ENCODE results near the gene APOL2.

Gene APOL2

DNA sequence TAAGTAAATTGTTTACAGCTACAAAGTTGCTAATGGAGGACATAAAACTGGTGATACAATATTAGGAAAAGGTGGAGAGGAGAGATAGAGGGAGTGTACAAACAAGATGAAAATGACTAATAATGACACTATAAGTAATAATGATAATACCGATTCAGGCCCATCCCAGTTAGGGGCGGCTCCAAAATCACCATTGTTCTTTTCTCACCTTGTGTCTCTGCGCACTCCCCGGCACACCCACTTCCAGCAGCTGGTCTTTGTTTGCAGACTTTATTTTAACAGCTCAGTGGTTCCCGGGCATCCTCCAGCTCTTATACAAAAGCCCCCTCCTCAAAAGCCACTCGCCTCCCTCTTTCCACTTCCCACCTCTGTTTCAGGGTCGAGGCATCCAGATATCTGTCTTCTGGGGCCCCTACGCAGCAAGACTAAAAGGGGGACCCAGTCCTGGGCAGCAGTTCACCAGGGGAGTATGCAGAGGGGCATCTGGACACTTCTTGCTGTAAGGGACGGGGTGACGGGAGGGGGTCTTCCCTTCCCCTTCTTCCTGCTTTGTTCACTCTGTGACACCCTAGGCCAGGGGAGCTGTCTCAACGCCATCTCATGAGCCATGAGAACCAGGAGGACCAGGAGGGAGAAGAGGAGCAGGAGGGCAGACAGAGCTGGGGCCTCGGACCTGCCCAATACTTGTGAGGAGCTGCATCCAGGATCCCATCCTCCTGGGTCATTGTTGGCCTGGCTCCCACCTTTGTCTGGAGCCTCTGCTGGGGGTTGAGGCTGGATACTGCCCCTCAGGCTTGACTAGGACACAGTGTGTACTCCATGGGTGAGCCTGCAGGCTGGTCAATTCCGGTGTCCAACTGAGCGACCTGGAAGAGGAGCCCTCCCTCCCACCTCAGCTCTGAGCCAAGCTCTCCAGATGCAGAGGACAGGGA is 2.7 kb downstream of the APOL2 start:
- no peak overlapping the region for H3K27ac ChIP-seq (ENCODE audit: low read depth, low read length, poor library complexity, severe bottlenecking)
- no peaks in the 10 kb centered on the region for H3K9me2 ChIP-seq (ENCODE audit: low read depth, low read length)
- peak overlapping the region; percentile 98 for H3K4me3 ChIP-seq (ENCODE audit: low read depth, low read length, poor library complexity, severe bottlenecking)
- peaks cover 35% of the 10 kb centered on the region for H3K4me1 ChIP-seq (ENCODE audit: insufficient read depth, low read length, severe bottlenecking)
- no peaks in the 10 kb centered on the region for H3K9me3 ChIP-seq (ENCODE audit: low read length)
- H3K36me3 ChIP-seq (ENCODE audit: insufficient read depth, low read length): peaks cover 39% of the 10 kb centered on the region
- no peaks in the 10 kb centered on the region for H3F3A ChIP-seq (ENCODE audit: insufficient read depth, low read length)
- H3K9ac ChIP-seq (ENCODE audit: low read length): peak overlapping the region; percentile 97; the same call in 1 of the 2 replicates
- H4K20me1 ChIP-seq (ENCODE audit: insufficient read depth, low read length): no peaks in the 10 kb centered on the region
- no peaks in the 10 kb centered on the region for H3K27me3 ChIP-seq (ENCODE audit: insufficient read depth, low read length)
- peak overlapping the region; percentile 97; the same call in 1 of the 2 replicates for H3K4me2 ChIP-seq (ENCODE audit: low read length)
- H2AFZ ChIP-seq (ENCODE audit: low read length): no peak overlapping the region
- no peak for TF ChIP-seq EZH2 (IDR thresholded peaks at IDR 0.05; ENCODE audit: borderline replicate concordance, low read length)
- no peak for TF ChIP-seq CTCF (IDR thresholded peaks at IDR 0.05; ENCODE audit: low read length)
- H3K79me2 ChIP-seq (ENCODE audit: insufficient read depth, low read length): peaks cover 12% of the 10 kb centered on the region; the same call in 1 of the 2 replicates

DNA sequence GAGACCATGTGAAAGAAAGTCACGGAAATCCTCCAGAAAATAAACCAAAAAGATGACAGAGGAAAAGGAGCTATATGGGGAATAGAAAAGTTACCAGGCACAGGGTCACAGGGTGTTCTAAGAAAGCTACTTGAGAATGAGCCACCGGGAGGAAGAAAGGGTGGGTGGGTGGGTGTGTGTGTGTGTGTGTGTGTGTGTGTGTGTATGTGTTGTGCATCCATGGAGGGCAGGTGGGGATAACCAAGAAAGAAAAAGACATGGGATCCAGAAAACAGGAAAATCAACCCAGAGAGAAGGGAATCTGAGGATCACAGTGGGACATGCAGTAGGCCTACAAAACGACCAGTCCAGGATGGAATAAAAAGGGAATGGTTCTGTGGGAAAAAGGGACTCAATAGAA is 3.7 kb downstream of the APOL2 start:
- no peak overlapping the region for H3K27ac ChIP-seq (ENCODE audit: low read depth, low read length, poor library complexity, severe bottlenecking)
- TF ChIP-seq EZH2 (IDR thresholded peaks at IDR 0.05; ENCODE audit: borderline replicate concordance, low read length): no peak
- H3K4me2 ChIP-seq (ENCODE audit: low read length): no peak overlapping the region
- H3K9me2 ChIP-seq (ENCODE audit: low read depth, low read length): no peaks in the 10 kb centered on the region
- H3K9me3 ChIP-seq (ENCODE audit: low read length): no peaks in the 10 kb centered on the region
- H3K9ac ChIP-seq (ENCODE audit: low read length): no peak overlapping the region
- H4K20me1 ChIP-seq (ENCODE audit: insufficient read depth, low read length): no peaks in the 10 kb centered on the region
- peaks cover 12% of the 10 kb centered on the region; the same call in 1 of the 2 replicates for H3K79me2 ChIP-seq (ENCODE audit: insufficient read depth, low read length)
- no peak overlapping the region for H3K4me3 ChIP-seq (ENCODE audit: low read depth, low read length, poor library complexity, severe bottlenecking)
- H3F3A ChIP-seq (ENCODE audit: insufficient read depth, low read length): no peaks in the 10 kb centered on the region
- H3K36me3 ChIP-seq (ENCODE audit: insufficient read depth, low read length): peaks cover 49% of the 10 kb centered on the region
- peaks cover 35% of the 10 kb centered on the region for H3K4me1 ChIP-seq (ENCODE audit: insufficient read depth, low read length, severe bottlenecking)
- no peaks in the 10 kb centered on the region for H3K27me3 ChIP-seq (ENCODE audit: insufficient read depth, low read length)
- no peak overlapping the region for H2AFZ ChIP-seq (ENCODE audit: low read length)

DNA sequence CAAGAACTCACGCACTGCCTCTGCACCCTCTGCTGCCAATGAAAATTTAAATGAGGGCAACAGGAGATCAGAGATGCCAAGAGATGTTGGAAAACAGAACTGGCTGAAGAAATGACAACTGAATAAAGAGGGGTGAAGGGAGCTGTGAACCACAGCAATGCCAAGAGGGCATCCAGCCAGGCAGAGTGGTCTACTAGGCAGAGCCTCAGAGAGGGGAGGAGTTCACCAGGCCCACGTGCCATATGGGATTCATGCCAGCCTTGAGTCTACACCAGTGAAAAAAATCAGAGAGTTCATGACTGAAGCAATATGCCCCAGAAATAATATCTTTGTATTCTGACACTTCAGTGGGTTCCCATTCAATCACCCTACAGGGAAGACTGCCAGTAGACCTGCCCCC is 4.4 kb downstream of the APOL2 start:
- no peak overlapping the region for H2AFZ ChIP-seq (ENCODE audit: low read length)
- H3K4me2 ChIP-seq (ENCODE audit: low read length): no peak overlapping the region
- peaks cover 33% of the 10 kb centered on the region for H3K4me1 ChIP-seq (ENCODE audit: insufficient read depth, low read length, severe bottlenecking)
- no peaks in the 10 kb centered on the region for H3K9me3 ChIP-seq (ENCODE audit: low read length)
- peaks cover 12% of the 10 kb centered on the region; the same call in 1 of the 2 replicates for H3K79me2 ChIP-seq (ENCODE audit: insufficient read depth, low read length)
- H3F3A ChIP-seq (ENCODE audit: insufficient read depth, low read length): no peaks in the 10 kb centered on the region
- no peaks in the 10 kb centered on the region for H4K20me1 ChIP-seq (ENCODE audit: insufficient read depth, low read length)
- no peak overlapping the region for H3K4me3 ChIP-seq (ENCODE audit: low read depth, low read length, poor library complexity, severe bottlenecking)
- H3K36me3 ChIP-seq (ENCODE audit: insufficient read depth, low read length): peaks cover 55% of the 10 kb centered on the region
- H3K9me2 ChIP-seq (ENCODE audit: low read depth, low read length): no peaks in the 10 kb centered on the region
- no peak overlapping the region for H3K27ac ChIP-seq (ENCODE audit: low read depth, low read length, poor library complexity, severe bottlenecking)
- H3K9ac ChIP-seq (ENCODE audit: low read length): no peak overlapping the region
- no peak for TF ChIP-seq CTCF (IDR thresholded peaks at IDR 0.05; ENCODE audit: low read length)
- TF ChIP-seq EZH2 (IDR thresholded peaks at IDR 0.05; ENCODE audit: borderline replicate concordance, low read length): no peak
- H3K27me3 ChIP-seq (ENCODE audit: insufficient read depth, low read length): no peaks in the 10 kb centered on the region
